Measurements from ENCODE around the gene VHLL.
"Not testable (repeated sequence)": the region's sequence is repeated elsewhere in the genome, so short reads cannot be mapped to it uniquely, and the experiment has no call there.

VHLL gene

GRCh38 chr1:156298852-156299357 is at the start of gene VHLL:
Gene VHLL (minus strand): TSS chr1:156299307. CDS start chr1:156299189, 118 bp downstream.
- DNase-seq (ENCODE audit: low spot score): no peak

GRCh38 chr1:156347331-156347730 is 48.2 kb upstream of the VHLL start:
- no peak for DNase-seq (ENCODE audit: low spot score)

DNA sequence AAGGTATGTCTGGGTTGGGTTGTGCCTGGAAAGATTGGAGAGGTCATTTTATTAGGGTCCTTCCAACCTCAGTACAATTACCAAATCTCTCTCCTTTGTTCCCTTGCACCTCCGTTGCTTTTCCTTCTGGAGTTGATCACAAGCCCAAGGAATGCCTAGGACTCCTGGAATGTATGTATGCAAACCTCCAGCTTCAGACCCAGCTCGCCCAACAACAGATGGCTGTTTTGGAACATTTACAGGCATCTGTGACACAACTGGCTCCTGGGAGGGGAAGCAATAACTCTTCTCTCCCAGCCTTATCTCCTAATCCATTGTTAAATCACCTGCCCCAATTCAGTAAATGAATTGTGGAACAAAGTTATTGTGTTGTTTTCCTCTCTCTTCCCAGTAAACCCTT is 47.5 kb upstream of the VHLL start:
- DNase-seq (ENCODE audit: low spot score): no peak

DNA sequence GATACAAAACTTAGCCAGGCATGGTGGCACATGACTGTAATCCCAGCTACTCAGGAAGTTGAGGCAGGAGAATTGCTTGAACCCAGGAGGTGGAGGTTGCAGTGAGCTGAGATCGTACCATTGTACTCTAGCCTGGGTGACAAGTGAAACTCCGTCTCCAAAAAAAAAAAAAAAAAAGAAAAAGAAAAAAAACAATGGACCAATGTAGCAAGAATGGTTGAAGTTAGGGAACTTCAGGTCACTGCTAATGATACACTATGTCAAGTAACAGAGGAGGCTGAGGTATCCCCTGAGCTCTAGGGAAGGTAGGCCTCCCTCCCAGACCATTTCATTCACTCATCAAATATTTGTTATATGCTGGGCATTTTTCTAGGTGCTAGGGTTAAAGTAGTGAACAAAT is 46.9 kb upstream of the VHLL start:
- not testable (repeated sequence) for DNase-seq (ENCODE audit: low spot score)

- no peak for DNase-seq (ENCODE audit: low spot score)
These were observed 45.3 kb upstream of the VHLL start for GRCh38 chr1:156344409-156344808.

DNA sequence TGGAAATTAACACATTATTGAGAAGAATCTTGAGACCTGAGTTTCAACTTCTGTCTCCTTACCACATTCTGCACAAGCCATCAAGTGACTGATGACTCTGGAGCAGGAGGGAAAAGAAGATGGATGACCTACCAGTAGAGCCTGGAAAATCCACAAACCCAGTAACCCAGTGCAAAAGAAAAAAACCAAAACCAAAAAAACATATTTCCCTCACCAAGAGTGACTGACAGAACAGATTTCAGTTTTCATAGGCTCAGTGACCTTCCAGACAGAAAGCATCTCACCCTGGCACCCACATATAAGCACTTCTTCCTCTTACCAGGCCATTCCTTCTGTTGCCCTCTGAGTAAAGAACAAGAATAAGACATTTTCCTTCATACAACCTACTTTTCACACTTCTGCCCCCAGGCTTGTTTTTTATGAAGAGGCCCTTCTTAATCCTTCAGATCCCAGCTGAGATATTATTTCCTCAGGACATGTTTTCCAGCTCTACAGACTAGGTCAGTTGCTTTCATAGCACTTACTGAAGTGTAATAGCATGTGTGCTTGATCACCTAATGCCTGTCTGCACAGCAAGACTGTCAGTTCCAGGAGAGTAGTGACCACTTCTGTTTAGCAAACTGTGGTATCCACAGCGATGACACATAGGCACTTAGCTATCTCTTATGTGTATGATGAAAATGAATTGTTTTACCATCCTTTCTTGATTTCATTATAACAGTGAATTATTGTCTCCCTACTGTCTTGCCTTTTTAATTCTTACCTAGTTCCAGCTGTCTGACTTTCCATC is 43.3 kb upstream of the VHLL start:
- DNase-seq (ENCODE audit: low spot score): no peak

DNA sequence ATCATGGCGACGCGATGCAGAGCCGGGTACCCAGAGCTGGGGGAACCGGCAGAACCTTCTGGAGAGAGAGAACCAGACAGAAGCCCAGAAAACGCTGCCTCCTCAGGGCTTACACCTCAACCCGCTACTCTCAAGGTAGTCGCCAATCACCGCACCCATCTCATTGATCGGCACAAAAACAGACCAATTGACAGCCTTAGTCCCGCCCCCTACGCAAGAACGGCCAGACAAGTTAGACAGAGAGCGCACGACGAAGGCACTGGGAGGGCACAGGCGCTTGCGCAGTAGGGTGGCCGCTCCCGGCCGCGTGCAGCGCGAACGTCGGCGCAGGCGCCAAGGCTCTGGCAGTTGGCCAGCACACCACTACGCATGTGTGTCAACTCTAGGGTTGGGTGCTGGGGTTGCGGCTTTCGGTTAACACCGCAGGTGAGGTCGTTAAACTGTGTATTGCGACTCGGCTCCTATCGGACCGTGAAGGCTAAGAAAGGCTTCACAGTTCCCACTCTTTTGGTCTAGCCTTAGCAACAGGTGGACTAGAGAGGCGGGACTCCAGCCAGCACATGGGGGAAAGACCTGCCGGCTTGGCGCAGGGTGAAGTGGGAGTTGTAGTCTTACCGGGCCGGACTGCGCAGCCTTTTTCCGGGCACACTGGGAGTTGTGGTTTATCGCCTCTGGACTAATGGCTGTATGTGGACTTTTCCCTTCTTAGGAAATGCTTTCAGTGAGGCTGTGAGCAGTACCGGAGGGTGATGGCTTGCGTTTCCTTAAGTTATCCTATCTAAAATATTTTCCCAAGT is 39.3 kb upstream of the VHLL start, which contains the start of the genes CCT3 and TSACC:
TSS of gene CCT3 (minus strand) at position 113 of the 797 bp plus-strand sequence. CDS start at position 5, 108 bp downstream.
TSS of gene TSACC (plus strand) at position 347 of the 797 bp plus-strand sequence. CDS start 1,232 bp downstream, outside the sequence.
- peak; percentile 99 for DNase-seq (ENCODE audit: low spot score)

DNA sequence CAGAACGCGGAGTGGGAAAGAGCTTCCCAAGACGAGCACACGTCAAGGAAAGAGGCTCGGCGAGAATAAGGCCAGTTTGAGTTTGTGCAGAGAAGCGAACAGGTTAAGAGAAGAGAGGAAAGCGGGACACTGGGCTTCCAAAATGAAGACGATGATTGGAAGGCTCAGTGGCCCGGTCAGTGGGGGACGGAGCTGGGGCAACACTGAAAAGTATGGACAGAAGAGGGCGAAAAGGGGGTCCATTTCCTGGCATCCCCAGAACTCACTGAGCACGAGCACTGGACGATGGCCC is 38.7 kb upstream of the VHLL start:
- DNase-seq (ENCODE audit: low spot score): no peak

- DNase-seq (ENCODE audit: low spot score): no peak
These were observed 38.2 kb upstream of the VHLL start for GRCh38 chr1:156337052-156337887.

- DNase-seq (ENCODE audit: low spot score): peak; percentile 25
These were observed 37.1 kb upstream of the VHLL start for GRCh38 chr1:156336242-156336641.

GRCh38 chr1:156323179-156323578 is 24.1 kb upstream of the VHLL start:
- DNase-seq (ENCODE audit: low spot score): not testable (repeated sequence)

- no peak for DNase-seq (ENCODE audit: low spot score)
These were observed 21.5 kb upstream of the VHLL start for GRCh38 chr1:156320560-156320959.

- DNase-seq (ENCODE audit: low spot score): peak; percentile 40
These were observed 20.6 kb upstream of the VHLL start for GRCh38 chr1:156319664-156320063.

GRCh38 chr1:156316909-156317308 is 17.8 kb upstream of the VHLL start:
- no peak for DNase-seq (ENCODE audit: low spot score)

DNA sequence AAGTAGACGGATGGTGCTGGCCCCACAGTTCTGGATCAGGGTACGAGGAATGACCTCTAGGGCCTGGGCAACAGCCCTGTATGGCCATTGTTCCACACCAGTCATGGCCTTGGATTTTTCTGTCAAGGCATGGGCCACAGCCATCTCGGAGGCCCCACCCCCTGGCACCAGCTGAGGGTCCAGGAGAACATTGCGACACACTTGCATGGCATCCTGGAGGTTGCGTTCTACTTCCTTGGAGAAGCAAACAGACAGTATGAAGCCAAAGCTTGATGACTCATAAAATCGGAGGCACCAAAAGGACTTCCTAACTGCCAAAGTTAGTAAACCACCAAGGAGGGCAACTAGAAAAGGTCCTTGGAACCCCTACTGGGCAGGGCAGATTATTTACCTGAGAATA is 11.9 kb upstream of the VHLL start:
- no peak for DNase-seq (ENCODE audit: low spot score)

- DNase-seq (ENCODE audit: low spot score): no peak
These were observed 9.0 kb upstream of the VHLL start for GRCh38 chr1:156308078-156308477.

GRCh38 chr1:156305215-156305614 is 6.1 kb upstream of the VHLL start:
- no peak for DNase-seq (ENCODE audit: low spot score)

- no peak for DNase-seq (ENCODE audit: low spot score)
These were observed 4.1 kb upstream of the VHLL start for GRCh38 chr1:156303241-156303640.

GRCh38 chr1:156295391-156295947 is 3.6 kb downstream of the VHLL start, which contains the start of gene GLMP:
Gene GLMP (minus strand): TSS chr1:156295679. CDS start chr1:156295645, 34 bp downstream.
- DNase-seq (ENCODE audit: low spot score): peak; percentile 75

GRCh38 chr1:156293895-156294294 is 5.2 kb downstream of the VHLL start:
- DNase-seq (ENCODE audit: low spot score): no peak

GRCh38 chr1:156293098-156293434 is 6.0 kb downstream of the VHLL start:
- no peak for DNase-seq (ENCODE audit: low spot score)

All from HuH-7 (cell line).